GF-D8 (cell line): ENCODE measurements around the gene NLRP1.

Source experiments
- DNase-seq: peaks from one replicate; lab custom pipeline; 2025; lab: John Stamatoyannopoulos, UW

NLRP1 gene

DNA sequence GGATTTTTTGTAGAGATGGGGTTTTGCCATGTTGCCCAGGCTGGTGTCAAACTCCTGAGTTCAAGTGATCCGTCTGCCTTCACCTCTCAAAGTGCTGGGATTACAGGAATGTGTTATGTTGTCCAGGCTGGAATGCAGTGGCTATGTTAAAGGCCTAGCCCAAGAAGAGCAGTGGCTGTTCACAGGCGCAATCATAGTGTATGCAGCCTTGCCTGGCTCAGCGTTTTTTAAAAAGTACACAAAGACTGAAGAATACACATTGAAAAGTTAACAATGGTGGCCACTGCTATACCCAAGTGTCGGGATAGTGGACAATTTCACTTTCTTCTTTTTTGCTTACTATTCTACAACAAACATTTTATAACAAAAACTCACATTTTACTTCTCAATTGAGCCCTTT is 105.3 kb downstream of the NLRP1 start:
- DNase-seq = no peak

DNA sequence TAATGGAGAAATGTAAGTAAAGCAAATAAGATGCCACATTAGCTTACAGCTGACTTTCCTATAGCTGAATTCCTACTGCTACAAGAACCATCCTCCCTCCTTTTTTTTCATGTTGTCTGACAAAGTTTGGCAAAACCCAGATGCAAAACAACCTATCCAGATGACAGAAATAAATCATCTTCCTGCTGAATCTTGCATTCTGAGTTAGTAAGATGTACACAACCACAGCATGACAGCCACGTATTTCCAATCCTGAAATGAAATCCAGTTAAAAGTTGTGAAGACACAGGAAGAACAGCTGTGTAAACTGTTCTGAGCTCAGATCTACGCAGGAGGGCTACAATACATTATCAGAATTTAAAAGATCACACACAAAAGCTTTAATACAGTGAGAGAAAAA is 110.4 kb downstream of the NLRP1 start:
- no peak for DNase-seq

DNA sequence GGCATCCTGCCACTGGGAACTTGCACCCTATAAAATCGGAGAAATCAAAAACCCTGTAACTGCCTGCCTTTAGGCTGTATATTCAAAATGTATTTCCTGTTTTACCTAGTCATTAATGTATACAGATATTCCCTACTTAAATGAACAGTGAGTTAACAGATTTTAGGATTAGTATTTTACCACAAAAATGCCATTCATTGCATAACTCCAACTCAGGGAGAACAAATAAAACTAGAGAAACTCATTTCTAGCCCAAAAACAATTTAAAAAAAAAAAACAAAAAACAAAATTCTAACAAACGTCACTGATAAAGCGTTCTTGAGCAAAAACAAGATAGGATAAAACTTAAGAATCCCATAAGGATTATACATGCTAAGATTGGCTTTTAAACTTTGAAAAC is 111.8 kb downstream of the NLRP1 start:
- no peak for DNase-seq

DNA sequence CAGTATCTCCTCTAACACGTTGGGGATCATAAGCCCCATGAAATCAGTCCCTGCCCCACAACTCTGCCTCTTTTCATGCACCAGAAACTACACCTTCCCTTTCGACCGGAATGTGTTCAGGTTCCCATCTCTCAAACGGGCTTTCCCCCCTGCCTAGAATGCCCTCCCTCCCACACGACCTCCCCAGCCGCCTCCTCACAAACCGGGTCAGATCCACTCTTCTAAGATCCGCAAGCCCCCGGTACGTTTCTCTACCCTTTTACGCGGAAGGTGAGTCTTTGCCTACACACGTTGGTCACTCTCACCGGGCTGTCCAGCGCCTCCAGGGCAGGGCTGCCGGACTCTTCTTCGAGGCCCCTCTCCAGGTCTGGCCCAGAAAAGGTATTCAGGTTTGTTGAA is 116.2 kb downstream of the NLRP1 start:
- no peak for DNase-seq

DNA sequence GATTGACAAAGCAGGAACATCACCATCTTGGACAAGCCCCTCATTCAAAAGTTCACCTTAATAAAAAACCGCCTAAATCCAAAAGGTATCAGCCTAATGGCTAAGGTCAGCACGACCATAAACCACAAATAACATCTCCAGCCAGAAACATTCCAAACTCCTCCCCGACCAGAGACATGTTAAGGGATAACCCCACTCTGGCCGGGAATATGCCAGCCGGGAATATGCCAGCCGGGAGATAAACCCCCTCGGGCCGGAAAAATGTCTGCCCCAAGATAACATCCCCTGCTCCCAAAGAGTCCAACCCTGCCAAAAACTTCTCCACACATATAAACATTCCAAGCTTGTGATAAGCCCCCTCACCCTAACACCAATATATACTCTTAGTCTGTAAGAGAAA is 116.9 kb downstream of the NLRP1 start:
- no peak for DNase-seq

DNA sequence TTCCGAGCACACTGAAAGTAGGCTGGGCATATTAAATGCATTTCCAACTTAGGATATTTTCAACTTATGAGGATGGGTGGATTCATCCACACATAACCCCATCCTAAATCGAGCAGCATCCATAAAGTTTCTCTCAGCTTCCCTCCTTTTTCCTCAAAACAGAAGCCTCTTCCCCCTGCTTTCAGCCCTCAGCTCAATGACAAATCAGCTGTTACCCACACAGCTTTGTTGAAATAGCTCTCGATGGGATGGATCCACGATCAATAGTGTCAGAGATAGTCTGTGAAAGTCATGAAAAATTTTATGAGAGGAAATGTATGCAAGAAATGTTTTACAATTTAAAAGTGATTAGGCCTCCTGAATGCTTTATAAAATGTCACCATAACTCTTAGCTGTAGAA is 118.0 kb downstream of the NLRP1 start:
- no peak for DNase-seq

DNA sequence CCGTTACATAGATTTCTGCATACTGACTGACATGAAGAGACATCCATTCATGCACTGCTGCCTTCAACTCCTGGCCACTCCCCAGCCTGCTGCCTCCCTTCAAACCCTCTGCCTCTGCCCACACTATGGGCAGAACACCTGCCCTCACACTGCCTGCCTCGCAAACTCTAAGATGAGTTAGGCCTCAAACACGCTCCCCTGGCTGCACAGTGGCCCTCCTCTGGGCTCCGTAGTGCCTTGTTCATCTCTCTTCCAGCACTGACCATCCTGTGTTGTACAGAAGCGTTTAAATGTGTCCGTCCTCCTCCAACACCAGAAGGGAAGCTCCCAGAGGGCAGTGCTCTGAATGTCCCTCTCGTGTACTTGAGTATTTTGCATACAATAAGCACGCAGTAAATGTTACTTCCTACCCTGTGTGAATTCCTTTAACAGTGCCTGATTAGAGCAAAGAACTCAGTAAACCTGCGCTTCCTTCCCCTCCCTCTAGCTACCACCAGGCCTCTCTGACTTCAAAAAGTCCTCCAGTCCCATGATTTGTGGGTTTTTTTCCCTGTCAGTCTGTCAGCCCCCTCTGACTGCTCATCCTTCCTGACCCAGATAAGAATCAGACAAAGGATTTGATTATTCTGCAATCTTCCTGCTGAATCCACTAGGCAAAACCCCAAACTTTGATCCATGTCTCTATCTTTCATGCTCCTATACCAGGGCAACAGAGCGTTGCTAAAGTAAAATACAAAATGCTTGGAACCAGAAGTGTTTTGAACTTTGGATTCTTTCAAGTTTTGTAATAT is 119.4 kb downstream of the NLRP1 start:
- DNase-seq = no peak
